Neuronal stem cell (in vitro differentiated cells): ENCODE measurements around the gene INSR.

Source experiments
- DNase-seq: peaks from one replicate; pipeline ENCODE4 v3.0.0-alpha.2; 2013; ENCODE audit warnings: low spot score
- H2AFZ ChIP-seq: one replicate; pipeline ENCODE4 v1.6.1; 2013; ENCODE audit warnings: mild to moderate bottlenecking, low read length, inconsistent platforms
- H2AK5ac ChIP-seq: 2 replicates; pipeline ENCODE4 v1.6.1; 2013; ENCODE audit warnings: low read depth, mild to moderate bottlenecking, inconsistent platforms, low read length, moderate library complexity, mixed read lengths
- H2BK120ac ChIP-seq: 2 replicates; pipeline ENCODE4 v1.6.1; 2013; ENCODE audit warnings: low read depth, mild to moderate bottlenecking, inconsistent platforms, low read length, moderate library complexity, mixed read lengths
- H2BK12ac ChIP-seq: one replicate; pipeline ENCODE4 v1.6.1; 2013; ENCODE audit warnings: low read length, inconsistent platforms
- H2BK15ac ChIP-seq: 2 replicates; pipeline ENCODE4 v1.6.1; 2013; ENCODE audit warnings: mild to moderate bottlenecking, low read length, inconsistent platforms, mixed read lengths
- H2BK5ac ChIP-seq: one replicate; pipeline ENCODE4 v1.6.1; 2013; ENCODE audit warnings: inconsistent platforms, mild to moderate bottlenecking, low read length, moderate library complexity
- H3K14ac ChIP-seq: one replicate; pipeline ENCODE4 v1.6.1; 2013; ENCODE audit warnings: low read length, inconsistent platforms
- H3K18ac ChIP-seq: 2 replicates; pipeline ENCODE4 v1.6.1; 2013; ENCODE audit warnings: low read length, inconsistent platforms
- H3K23ac ChIP-seq: 2 replicates; pipeline ENCODE4 v1.6.1; 2013; ENCODE audit warnings: low read depth, mild to moderate bottlenecking, mixed read lengths, low read length, inconsistent platforms; ENCODE audit not compliant: poor library complexity
- H3K27ac ChIP-seq: replicated peaks from 3 replicates; pipeline ENCODE4 v1.5.1; 2013; ENCODE audit warnings: low read length, inconsistent platforms
- H3K27me3 ChIP-seq, 3 experiments: 2 replicates each; pipeline ENCODE4 v1.6.1; 2013; ENCODE audit warnings: low read length in 3 of 3, mild to moderate bottlenecking in 2 of 3, inconsistent platforms in 1 of 3, low read depth in 1 of 3, mixed read lengths in 1 of 3, moderate library complexity in 1 of 3; ENCODE audit not compliant: control insufficient read depth in 3 of 3, insufficient read depth in 3 of 3
- H3K36me3 ChIP-seq, 2 donors: replicated peaks in 1 of 2; 2 replicates each; pipeline ENCODE4 v1.6.1; 2013; ENCODE audit warnings: low read length in 2 of 2; ENCODE audit not compliant: control insufficient read depth in 2 of 2, insufficient read depth in 2 of 2
- H3K4ac ChIP-seq: 2 replicates; pipeline ENCODE4 v1.6.1; 2013; ENCODE audit warnings: inconsistent platforms, mild to moderate bottlenecking, low read length, moderate library complexity
- H3K4me1 ChIP-seq, 2 donors: 1 replicate in 1 of 2; 2 replicates in 1 of 2; pipeline ENCODE4 v1.6.1; 2013; ENCODE audit warnings: low read length in 2 of 2, low read depth in 1 of 2; ENCODE audit not compliant: control insufficient read depth in 2 of 2, insufficient read depth in 1 of 2
- H3K4me2 ChIP-seq: one replicate; pipeline ENCODE4 v1.6.1; 2013; ENCODE audit warnings: mild to moderate bottlenecking, low read length, inconsistent platforms; ENCODE audit not compliant: insufficient read depth, poor library complexity, severe bottlenecking
- H3K4me3 ChIP-seq, 2 donors: 2 replicates each; pipeline ENCODE4 v1.5.1; 2013; ENCODE audit warnings: low read length in 2 of 2, mild to moderate bottlenecking in 2 of 2, inconsistent platforms in 1 of 2, moderate library complexity in 1 of 2
- H3K79me1 ChIP-seq: one replicate; pipeline ENCODE4 v1.6.1; 2013; ENCODE audit warnings: low read depth, mild to moderate bottlenecking, inconsistent platforms, low read length, moderate library complexity
- H3K9ac ChIP-seq: one replicate; pipeline ENCODE4 v1.6.1; 2013; ENCODE audit warnings: mild to moderate bottlenecking, low read depth, low read length, inconsistent platforms; ENCODE audit not compliant: poor library complexity
- H3K9me3 ChIP-seq, 2 donors: replicated peaks in 1 of 2; 2 replicates each; pipeline versions ENCODE3 to v1.6.1; 2013; ENCODE audit warnings: low read length in 2 of 2, mild to moderate bottlenecking in 2 of 2, inconsistent platforms in 1 of 2, low read depth in 1 of 2, mixed read lengths in 1 of 2, moderate library complexity in 1 of 2; ENCODE audit not compliant: control insufficient read depth in 2 of 2, insufficient read depth in 1 of 2
- H4K8ac ChIP-seq: one replicate; pipeline ENCODE4 v1.6.1; 2013; ENCODE audit warnings: low read depth, mild to moderate bottlenecking, inconsistent platforms, low read length, moderate library complexity
- H4K91ac ChIP-seq: one replicate; pipeline ENCODE4 v1.6.1; 2013; ENCODE audit warnings: low read length, low read depth, mild to moderate bottlenecking, inconsistent platforms; ENCODE audit not compliant: poor library complexity
- WGBS, 2 donors: extraction: QIAGEN DNeasy Blood & Tissue Kit; methylation state at CpG; one replicate each; pipeline ENCODE4 v1.1.7; 2013; ENCODE audit warnings: missing lambda C conversion rate in 2 of 2, mixed read lengths in 1 of 2; ENCODE audit not compliant: insufficient read length in 2 of 2, insufficient replicate concordance in 1 of 2; ENCODE audit errors: extremely low coverage in 2 of 2; 5-methylcytosine and 5-hydroxymethylcytosine counted together

Gene INSR

GRCh38 chr19:7255119-7255518, 39.1 kb downstream of the INSR start:
- no peaks in the 10 kb centered on the region for H3K36me3 ChIP-seq
- no peak overlapping the region for H2AK5ac ChIP-seq
- no peak overlapping the region for H3K4me3 ChIP-seq
- no peaks in the 10 kb centered on the region for H3K79me1 ChIP-seq
- H4K91ac ChIP-seq, result no peak overlapping the region
- DNase-seq, result no peak
- no peak overlapping the region for H2AFZ ChIP-seq
- H3K9me3 ChIP-seq, result no peaks in the 10 kb centered on the region
- no peak overlapping the region for H3K4ac ChIP-seq
- no peaks in the 10 kb centered on the region for H3K27me3 ChIP-seq
- H3K14ac ChIP-seq, result no peak overlapping the region
- H3K4me1 ChIP-seq, result no peaks in the 10 kb centered on the region
- no peak overlapping the region for H2BK120ac ChIP-seq
- no peak overlapping the region for H2BK15ac ChIP-seq
- no peak overlapping the region for H3K18ac ChIP-seq
- no peak overlapping the region for H3K9ac ChIP-seq
- H3K27ac ChIP-seq, result no peak overlapping the region
- H3K4me2 ChIP-seq, result no peak overlapping the region
- no peak overlapping the region for H4K8ac ChIP-seq
- WGBS, 2 donors, result no CpG with 5 or more reads among the region's 8 CpGs
- H3K23ac ChIP-seq, result no peak overlapping the region
- H2BK12ac ChIP-seq, result no peak overlapping the region
- H2BK5ac ChIP-seq, result no peak overlapping the region

GRCh38 chr19:7254590-7254989, 39.6 kb downstream of the INSR start:
- no peaks in the 10 kb centered on the region for H3K9me3 ChIP-seq
- H2BK15ac ChIP-seq, result no peak overlapping the region
- H2BK12ac ChIP-seq, result no peak overlapping the region
- H2AFZ ChIP-seq, result no peak overlapping the region
- no peaks in the 10 kb centered on the region for H3K79me1 ChIP-seq
- H3K4ac ChIP-seq, result no peak overlapping the region
- no peaks in the 10 kb centered on the region for H3K4me1 ChIP-seq
- no CpG with 5 or more reads among the region's 11 CpGs for WGBS, 2 donors
- no peak overlapping the region for H3K14ac ChIP-seq
- H2BK5ac ChIP-seq, result no peak overlapping the region
- no peaks in the 10 kb centered on the region for H3K27me3 ChIP-seq
- no peak overlapping the region for H3K9ac ChIP-seq
- no peak overlapping the region for H2BK120ac ChIP-seq
- no peak overlapping the region for H3K27ac ChIP-seq
- H3K4me2 ChIP-seq, result no peak overlapping the region
- H3K18ac ChIP-seq, result no peak overlapping the region
- no peak overlapping the region for H3K4me3 ChIP-seq
- H4K8ac ChIP-seq, result no peak overlapping the region
- H3K36me3 ChIP-seq, result no peaks in the 10 kb centered on the region
- no peak overlapping the region for H4K91ac ChIP-seq
- DNase-seq, result no peak
- no peak overlapping the region for H3K23ac ChIP-seq
- no peak overlapping the region for H2AK5ac ChIP-seq

- Histone ChIP-seq H3K9me3 (no peaks in the 10 kb centered on the region), H2BK5ac (no peak overlapping the region), H3K4me1 (no peaks in the 10 kb centered on the region), H2BK12ac (no peak overlapping the region), H2BK120ac (no peak overlapping the region), H2AK5ac (no peak overlapping the region), H3K14ac (no peak overlapping the region), H2AFZ (no peak overlapping the region), H3K27me3 (no peaks in the 10 kb centered on the region), H3K79me1 (no peaks in the 10 kb centered on the region), H3K18ac (no peak overlapping the region), H3K27ac (no peak overlapping the region), H2BK15ac (no peak overlapping the region), H3K36me3 (no peaks in the 10 kb centered on the region), H4K8ac (no peak overlapping the region), H3K9ac (no peak overlapping the region), H3K4me2 (no peak overlapping the region), H3K4me3 (no peak overlapping the region), H3K4ac (no peak overlapping the region), H3K23ac (no peak overlapping the region), H4K91ac (no peak overlapping the region)
- WGBS, 2 donors, result no CpG with 5 or more reads among the region's 11 CpGs
- no peak for DNase-seq
Measured at GRCh38 chr19:7252364-7252763, 41.9 kb downstream of the INSR start.

- Histone ChIP-seq H3K79me1 (no peaks in the 10 kb centered on the region), H2BK5ac (no peak overlapping the region), H3K36me3 (no peaks in the 10 kb centered on the region), H3K18ac (no peak overlapping the region), H3K9me3 (peaks cover under 1 to 7% of the 10 kb centered on the region in 2 donors), H3K9ac (no peak overlapping the region), H3K4me3 (no peak overlapping the region), H2BK120ac (no peak overlapping the region), H3K14ac (no peak overlapping the region), H3K4ac (no peak overlapping the region), H3K27ac (no peak overlapping the region), H2BK12ac (no peak overlapping the region), H3K4me2 (no peak overlapping the region), H3K23ac (no peak overlapping the region), H3K27me3 (no peaks in the 10 kb centered on the region), H2AK5ac (no peak overlapping the region), H2BK15ac (no peak overlapping the region), H2AFZ (no peak overlapping the region), H3K4me1 (no peaks in the 10 kb centered on the region), H4K8ac (no peak overlapping the region), H4K91ac (no peak overlapping the region)
- WGBS, 2 donors, result no CpG with 5 or more reads among the region's 4 CpGs
- DNase-seq, result no peak
Measured at GRCh38 chr19:7251494-7251893, 42.7 kb downstream of the INSR start.
